ENCODE results near the gene P2RX7. TPM values are rescaled to one million over a fixed set of nuclear protein-coding genes. Genes with fewer than 3 reads are reported as not detected.
A peak's percentile ranks its signal among the peaks of the same experiment; 100 is the strongest.
"Not testable (repeated sequence)": the region's sequence is repeated elsewhere in the genome, so short reads cannot be mapped to it uniquely, and the experiment has no call there.

Gene P2RX7
- total RNA-seq, 1 donor from 2014 or later = 0.40 TPM

DNA sequence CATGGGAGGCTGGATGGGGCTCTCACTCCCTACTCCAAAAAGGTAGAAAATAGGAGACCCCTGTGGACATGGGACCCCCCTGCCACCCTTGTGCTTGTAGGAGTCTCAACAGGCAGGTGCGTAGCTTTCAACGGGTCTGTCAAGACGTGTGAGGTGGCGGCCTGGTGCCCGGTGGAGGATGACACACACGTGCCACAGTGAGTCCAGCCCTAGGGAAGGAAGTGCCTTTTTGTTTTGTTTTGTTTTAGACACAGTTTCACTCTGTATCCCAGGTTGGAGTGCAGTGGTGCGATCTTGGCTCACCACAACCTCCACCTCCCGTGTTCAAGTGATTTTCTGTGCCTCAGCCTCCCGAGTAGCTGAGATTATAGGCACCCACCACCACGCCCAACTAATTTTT lies 90.2 kb downstream of the P2RX7 start:
- Mint-ChIP-seq H3K27ac (no peak overlapping the region), H3K4me3 (no peak overlapping the region), H3K36me3 (peaks cover 21% of the 10 kb centered on the region), H3K9me3 (no peaks in the 10 kb centered on the region), H3K4me1 (peaks cover 7% of the 10 kb centered on the region), H3K27me3 (ENCODE audit: low read depth) (no peaks in the 10 kb centered on the region)
- DNase-seq (ENCODE audit: low spot score in 2 of 2, unreplicated experiment in 2 of 2) = no peak
- TF ChIP-seq, protein P1, sequence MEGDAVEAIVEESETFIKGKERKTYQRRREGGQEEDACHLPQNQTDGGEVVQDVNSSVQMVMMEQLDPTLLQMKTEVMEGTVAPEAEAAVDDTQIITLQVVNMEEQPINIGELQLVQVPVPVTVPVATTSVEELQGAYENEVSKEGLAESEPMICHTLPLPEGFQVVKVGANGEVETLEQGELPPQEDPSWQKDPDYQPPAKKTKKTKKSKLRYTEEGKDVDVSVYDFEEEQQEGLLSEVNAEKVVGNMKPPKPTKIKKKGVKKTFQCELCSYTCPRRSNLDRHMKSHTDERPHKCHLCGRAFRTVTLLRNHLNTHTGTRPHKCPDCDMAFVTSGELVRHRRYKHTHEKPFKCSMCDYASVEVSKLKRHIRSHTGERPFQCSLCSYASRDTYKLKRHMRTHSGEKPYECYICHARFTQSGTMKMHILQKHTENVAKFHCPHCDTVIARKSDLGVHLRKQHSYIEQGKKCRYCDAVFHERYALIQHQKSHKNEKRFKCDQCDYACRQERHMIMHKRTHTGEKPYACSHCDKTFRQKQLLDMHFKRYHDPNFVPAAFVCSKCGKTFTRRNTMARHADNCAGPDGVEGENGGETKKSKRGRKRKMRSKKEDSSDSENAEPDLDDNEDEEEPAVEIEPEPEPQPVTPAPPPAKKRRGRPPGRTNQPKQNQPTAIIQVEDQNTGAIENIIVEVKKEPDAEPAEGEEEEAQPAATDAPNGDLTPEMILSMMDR (IDR thresholded peaks at IDR 0.05; ENCODE audit: unreplicated experiment) = no peak

DNA sequence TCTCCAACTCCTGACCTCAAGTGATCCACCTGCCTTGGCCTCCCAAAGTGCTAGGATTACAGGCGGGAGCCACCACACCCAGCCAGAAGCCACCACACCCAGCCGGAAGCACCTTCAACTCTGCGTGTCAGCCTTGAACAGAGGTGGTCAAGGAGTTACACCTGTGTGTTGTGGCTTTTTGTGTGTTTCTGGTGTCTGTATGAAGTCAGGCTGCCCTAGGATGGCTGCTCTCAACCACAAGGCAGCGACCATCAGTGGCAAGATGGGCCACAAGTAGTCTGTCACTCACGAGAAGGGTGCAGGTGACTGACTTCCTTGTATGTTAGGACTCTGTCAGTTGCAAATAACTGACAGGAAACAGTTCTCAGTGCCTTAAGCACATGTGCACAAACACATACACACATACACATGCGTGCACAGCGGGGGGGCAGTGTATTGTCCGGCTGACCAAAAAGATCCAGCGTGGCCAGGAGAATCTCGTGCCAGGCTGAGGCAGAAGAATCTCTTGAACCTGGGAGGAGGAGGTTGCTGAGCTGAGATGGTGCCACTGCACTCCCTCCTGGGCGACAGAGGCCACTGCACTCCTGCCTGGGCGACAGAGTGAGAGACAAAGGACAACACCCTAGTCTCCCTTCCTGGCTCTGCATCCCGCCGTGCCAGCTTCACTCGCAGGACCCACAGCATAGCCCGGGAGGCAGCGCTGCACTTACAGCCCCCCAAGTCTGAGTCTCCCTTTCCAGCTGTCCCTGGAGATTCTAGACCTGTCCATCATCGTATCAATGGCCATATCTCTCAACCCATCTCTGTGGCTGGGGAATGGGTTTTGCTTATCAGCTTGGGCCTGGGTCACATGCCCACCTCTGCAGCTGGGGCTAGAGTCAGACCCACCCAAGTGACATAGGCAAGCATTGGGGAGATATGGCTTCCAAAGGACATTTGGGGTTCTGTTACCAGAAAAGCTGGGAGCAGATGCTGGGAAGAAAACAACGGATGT lies 90.9 kb downstream of the P2RX7 start:
- Mint-ChIP-seq H3K27ac (no peak overlapping the region), H3K27me3 (ENCODE audit: low read depth) (no peaks in the 10 kb centered on the region), H3K4me3 (no peak overlapping the region), H3K4me1 (peaks cover 7% of the 10 kb centered on the region), H3K9me3 (no peaks in the 10 kb centered on the region), H3K36me3 (peaks cover 18% of the 10 kb centered on the region)
- TF ChIP-seq, protein P1 (IDR thresholded peaks at IDR 0.05; ENCODE audit: unreplicated experiment) = no peak
- DNase-seq (ENCODE audit: low spot score in 2 of 2, unreplicated experiment in 2 of 2) = no peak

DNA sequence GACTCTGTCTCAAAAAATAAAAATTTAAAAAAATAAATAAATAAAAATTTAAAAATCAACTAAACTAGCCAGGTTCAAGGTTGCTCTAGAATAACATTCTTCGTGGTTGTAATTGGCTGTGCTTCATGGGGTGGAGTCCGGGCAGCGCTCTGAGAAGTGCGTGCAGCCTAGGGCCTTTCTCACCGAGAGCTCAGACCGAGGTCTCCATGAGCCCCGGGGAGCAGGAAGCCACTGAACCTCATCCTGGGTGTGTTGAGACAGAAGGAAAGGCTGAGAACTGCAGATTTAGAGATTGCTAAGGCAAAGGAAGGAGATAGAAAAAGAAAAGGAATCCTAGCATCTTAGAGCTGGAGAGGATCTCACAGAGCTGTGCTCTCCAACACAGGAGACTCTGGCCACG lies 91.9 kb downstream of the P2RX7 start:
- no peaks in the 10 kb centered on the region for H3K27me3 Mint-ChIP-seq (ENCODE audit: low read depth)
- peaks cover 13% of the 10 kb centered on the region for H3K36me3 Mint-ChIP-seq
- no peak overlapping the region for H3K27ac Mint-ChIP-seq
- no peak overlapping the region for H3K4me3 Mint-ChIP-seq
- no peak for DNase-seq (ENCODE audit: low spot score in 2 of 2, unreplicated experiment in 2 of 2)
- peaks cover 7% of the 10 kb centered on the region for H3K4me1 Mint-ChIP-seq
- H3K9me3 Mint-ChIP-seq = no peaks in the 10 kb centered on the region
- TF ChIP-seq, protein P1 (IDR thresholded peaks at IDR 0.05; ENCODE audit: unreplicated experiment) = no peak

- Mint-ChIP-seq H3K27ac (no peak overlapping the region), H3K4me1 (peaks cover 7% of the 10 kb centered on the region), H3K27me3 (ENCODE audit: low read depth) (no peaks in the 10 kb centered on the region), H3K36me3 (peaks cover 13% of the 10 kb centered on the region), H3K9me3 (no peaks in the 10 kb centered on the region), H3K4me3 (no peak overlapping the region)
- no peak for DNase-seq (ENCODE audit: low spot score in 2 of 2, unreplicated experiment in 2 of 2)
- TF ChIP-seq, protein P1 (IDR thresholded peaks at IDR 0.05; ENCODE audit: unreplicated experiment) = no peak
These were observed 93.7 kb downstream of the P2RX7 start for GRCh38 chr12:121226399-121226798.

DNA sequence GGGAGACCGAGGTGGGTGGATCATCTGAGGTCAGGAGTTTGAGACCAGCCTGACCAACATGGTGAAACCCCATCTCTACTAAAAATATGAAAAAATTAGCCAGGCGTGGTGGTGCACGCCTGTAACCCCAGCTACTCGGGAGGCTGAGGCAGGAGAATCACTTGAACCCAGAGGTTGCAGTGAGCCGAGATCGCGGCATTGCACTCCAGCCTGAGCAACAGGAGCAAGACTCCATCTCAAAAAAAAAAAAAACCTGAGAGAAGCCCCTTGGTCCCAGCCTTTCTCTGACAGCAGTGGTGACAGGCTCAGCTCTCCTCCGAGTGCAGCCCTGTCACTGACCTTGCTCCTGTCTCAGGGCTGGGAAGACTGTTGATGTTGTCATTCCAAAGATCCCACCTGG lies 94.2 kb downstream of the P2RX7 start:
- Mint-ChIP-seq H3K27ac (peak overlapping the region; percentile 93), H3K36me3 (peaks cover 12% of the 10 kb centered on the region)
- DNase-seq (ENCODE audit: low spot score in 2 of 2, unreplicated experiment in 2 of 2); H3K27me3 Mint-ChIP-seq (ENCODE audit: low read depth); H3K4me3 Mint-ChIP-seq; H3K9me3 Mint-ChIP-seq; H3K4me1 Mint-ChIP-seq: not testable (repeated sequence)

DNA sequence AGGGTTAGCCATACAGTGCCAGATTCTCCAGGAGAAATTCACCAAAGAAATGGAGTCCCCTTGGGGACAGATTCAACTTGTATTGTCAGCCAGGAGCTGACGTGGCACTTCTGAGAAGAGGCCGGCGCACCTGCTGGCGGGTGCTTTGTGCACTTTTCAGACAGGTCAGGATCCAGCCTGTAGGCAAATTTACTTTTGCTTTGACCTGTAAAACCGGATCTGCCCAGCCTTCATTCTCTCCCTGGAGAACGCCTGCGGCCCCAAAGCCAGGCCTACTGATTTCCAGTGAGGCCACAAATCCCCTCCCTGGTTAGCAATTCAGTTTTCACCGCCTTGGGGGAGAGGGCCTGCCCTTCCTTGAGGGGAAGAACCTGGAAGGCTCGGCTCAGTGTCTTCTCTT lies 94.6 kb downstream of the P2RX7 start:
- TF ChIP-seq, protein P1 (IDR thresholded peaks at IDR 0.05; ENCODE audit: unreplicated experiment) = no peak
- no peak overlapping the region for H3K4me3 Mint-ChIP-seq
- no peak for DNase-seq (ENCODE audit: low spot score in 2 of 2, unreplicated experiment in 2 of 2)
- peaks cover 7% of the 10 kb centered on the region for H3K4me1 Mint-ChIP-seq
- H3K27ac Mint-ChIP-seq = peak overlapping the region; percentile 93
- H3K27me3 Mint-ChIP-seq (ENCODE audit: low read depth) = no peaks in the 10 kb centered on the region
- H3K9me3 Mint-ChIP-seq = no peaks in the 10 kb centered on the region
- H3K36me3 Mint-ChIP-seq = peaks cover 10% of the 10 kb centered on the region
